Caco-2 (cell line): ENCODE data around the gene NUB1. TPM values are rescaled to one million over a fixed set of nuclear protein-coding genes. Genes with fewer than 3 reads are reported as not detected.
A peak's percentile ranks its signal among the peaks of the same experiment; 100 is the strongest.

ENCODE experiments used
- BruUV-seq: library from RNA; stranded (reverse); fragments of 400-500 nt; replicated peaks from 2 replicates; lab custom pipeline; 2021; lab: Mats Ljungman, UMichigan
- CTCF ChIA-PET: fragments of 300-600 bp; sonication (Branson Sonifier 250); formaldehyde crosslinking; loops from one replicate; lab custom pipeline; 2022; ENCODE audit warnings: antibody characterized with exemption; lab: Charles Lee
- POLR2A ChIA-PET: fragments of 300-600 bp; sonication (Branson Sonifier 250); formaldehyde crosslinking; loops from one replicate; lab custom pipeline; 2022; ENCODE audit warnings: antibody characterized with exemption; lab: Charles Lee
- DNase-seq, 2 experiments: peaks; one replicate each; pipeline versions ENCODE4 v3.0.0 to v3.0.0-alpha.2; 2020 to 2022
- H3K27me3 ChIP-seq: replicated peaks from 2 replicates; pipeline ENCODE4 v1.6.0; 2011; ENCODE audit warnings: low read length; ENCODE audit not compliant: control insufficient read depth, insufficient read depth
- H3K36me3 ChIP-seq: 2 replicates; pipeline ENCODE4 v1.5.1; 2011; ENCODE audit warnings: low read length; ENCODE audit not compliant: control insufficient read depth, insufficient read depth
- H3K4me1 ChIP-seq: fragments of 250-450 bp; sonication (Bioruptor Pico); 2 replicates; pipeline ENCODE4 v1.5.1; 2020; ENCODE audit warnings: mild to moderate bottlenecking
- H3K4me3 ChIP-seq: 2 replicates; pipeline ENCODE4 v1.5.1; 2011; ENCODE audit warnings: low read depth, mild to moderate bottlenecking, control low read depth, low read length
- H3K9me3 ChIP-seq: fragments of 250-450 bp; sonication (Bioruptor Pico); 2 replicates; pipeline ENCODE4 v1.5.1; 2020; ENCODE audit warnings: mild to moderate bottlenecking, moderate library complexity
- H3K27ac Mint-ChIP-seq: one replicate; pipeline ENCODE4 v1.8.0; 2022; ENCODE audit warnings: mixed read lengths; ENCODE audit not compliant: unreplicated experiment
- H3K27me3 Mint-ChIP-seq: one replicate; pipeline ENCODE4 v1.8.0; 2022; ENCODE audit warnings: mixed read lengths; ENCODE audit not compliant: insufficient read depth, unreplicated experiment
- H3K36me3 Mint-ChIP-seq: one replicate; pipeline ENCODE4 v1.8.0; 2022; ENCODE audit warnings: mild to moderate bottlenecking, mixed read lengths; ENCODE audit not compliant: insufficient read depth, unreplicated experiment
- H3K4me1 Mint-ChIP-seq: one replicate; pipeline ENCODE4 v1.8.0; 2022; ENCODE audit warnings: low read depth, mixed read lengths; ENCODE audit not compliant: unreplicated experiment
- H3K4me3 Mint-ChIP-seq: one replicate; pipeline ENCODE4 v1.8.0; 2022; ENCODE audit warnings: mild to moderate bottlenecking, moderate library complexity, mixed read lengths; ENCODE audit not compliant: unreplicated experiment
- H3K9me3 Mint-ChIP-seq: one replicate; pipeline ENCODE4 v1.8.0; 2022; ENCODE audit warnings: mixed read lengths; ENCODE audit not compliant: unreplicated experiment
- intact Hi-C: fragments of 100-400 bp; cut with micrococcal nuclease; formaldehyde crosslinking; loops from one replicate; pipeline ENCODE4 v1.10.0; 2022; ENCODE audit not compliant: unreplicated experiment
- total RNA-seq: library from RNA; stranded (reverse); gene quantifications from 2 replicates; pipeline ENCODE4 v1.2.3, GENCODE V29; 2022
- TF ChIP-seq, protein P1 (sequence below), 2 experiments: fragments of 200-600 bp in 1 of 2; IDR thresholded peaks; 1 replicate in 1 of 2; 2 replicates in 1 of 2; pipeline versions ENCODE4 v1.5.1 to v1.8.0; 2011 to 2022; ENCODE audit warnings: antibody characterized with exemption in 1 of 2, control low read depth in 1 of 2, inconsistent platforms in 1 of 2, low read depth in 1 of 2, low read length in 1 of 2, mild to moderate bottlenecking in 1 of 2, moderate library complexity in 1 of 2; ENCODE audit not compliant: insufficient read depth in 1 of 2, severe bottlenecking in 1 of 2, unreplicated experiment in 1 of 2

Gene NUB1
- total RNA-seq, 1 experiment from 2014 or later: 51.6 TPM

DNA sequence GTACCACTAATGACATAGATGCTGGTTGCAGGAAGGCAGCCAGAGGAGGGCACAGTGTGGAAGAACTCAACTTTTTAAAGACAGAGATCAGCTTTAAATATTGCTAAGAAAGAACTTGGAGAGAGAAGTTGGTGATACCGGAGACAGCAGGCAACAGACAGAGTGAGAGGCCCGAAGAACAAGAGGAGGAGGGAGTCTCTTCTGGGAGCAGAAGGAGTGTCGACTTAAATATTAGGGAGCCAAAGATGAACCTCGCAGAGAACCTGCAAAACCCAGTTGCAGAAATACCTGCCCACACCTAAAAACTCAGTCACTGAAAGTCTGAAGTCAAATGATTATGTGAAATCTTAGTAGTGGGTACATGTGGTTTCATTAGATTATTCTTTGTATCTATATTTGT, 71.6 kb downstream of the NUB1 start:
- H3K36me3 ChIP-seq: no peaks in the 10 kb centered on the region
- no TSS peak for BruUV-seq
- Mint-ChIP-seq H3K36me3 (no peaks in the 10 kb centered on the region), H3K4me3 (no peak overlapping the region), H3K27me3 (peaks cover 3% of the 10 kb centered on the region), H3K9me3 (peaks cover 6% of the 10 kb centered on the region), H3K4me1 (no peaks in the 10 kb centered on the region), H3K27ac (no peak overlapping the region)
- ChIA-PET CTCF (no interaction called here), POLR2A (no interaction called here)
- intact Hi-C loops: no loop called here
- H3K9me3 ChIP-seq: no peaks in the 10 kb centered on the region
- TF ChIP-seq, protein P1, sequence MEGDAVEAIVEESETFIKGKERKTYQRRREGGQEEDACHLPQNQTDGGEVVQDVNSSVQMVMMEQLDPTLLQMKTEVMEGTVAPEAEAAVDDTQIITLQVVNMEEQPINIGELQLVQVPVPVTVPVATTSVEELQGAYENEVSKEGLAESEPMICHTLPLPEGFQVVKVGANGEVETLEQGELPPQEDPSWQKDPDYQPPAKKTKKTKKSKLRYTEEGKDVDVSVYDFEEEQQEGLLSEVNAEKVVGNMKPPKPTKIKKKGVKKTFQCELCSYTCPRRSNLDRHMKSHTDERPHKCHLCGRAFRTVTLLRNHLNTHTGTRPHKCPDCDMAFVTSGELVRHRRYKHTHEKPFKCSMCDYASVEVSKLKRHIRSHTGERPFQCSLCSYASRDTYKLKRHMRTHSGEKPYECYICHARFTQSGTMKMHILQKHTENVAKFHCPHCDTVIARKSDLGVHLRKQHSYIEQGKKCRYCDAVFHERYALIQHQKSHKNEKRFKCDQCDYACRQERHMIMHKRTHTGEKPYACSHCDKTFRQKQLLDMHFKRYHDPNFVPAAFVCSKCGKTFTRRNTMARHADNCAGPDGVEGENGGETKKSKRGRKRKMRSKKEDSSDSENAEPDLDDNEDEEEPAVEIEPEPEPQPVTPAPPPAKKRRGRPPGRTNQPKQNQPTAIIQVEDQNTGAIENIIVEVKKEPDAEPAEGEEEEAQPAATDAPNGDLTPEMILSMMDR (IDR thresholded peaks at IDR 0.05; ENCODE audit: insufficient read depth in 1 of 2, low read depth in 1 of 2, low read length in 1 of 2, severe bottlenecking in 1 of 2, unreplicated experiment in 1 of 2): no peak
- no peak overlapping the region for H3K4me3 ChIP-seq
- no peaks in the 10 kb centered on the region for H3K4me1 ChIP-seq
- DNase-seq: no peak
- no peaks in the 10 kb centered on the region for H3K27me3 ChIP-seq

DNA sequence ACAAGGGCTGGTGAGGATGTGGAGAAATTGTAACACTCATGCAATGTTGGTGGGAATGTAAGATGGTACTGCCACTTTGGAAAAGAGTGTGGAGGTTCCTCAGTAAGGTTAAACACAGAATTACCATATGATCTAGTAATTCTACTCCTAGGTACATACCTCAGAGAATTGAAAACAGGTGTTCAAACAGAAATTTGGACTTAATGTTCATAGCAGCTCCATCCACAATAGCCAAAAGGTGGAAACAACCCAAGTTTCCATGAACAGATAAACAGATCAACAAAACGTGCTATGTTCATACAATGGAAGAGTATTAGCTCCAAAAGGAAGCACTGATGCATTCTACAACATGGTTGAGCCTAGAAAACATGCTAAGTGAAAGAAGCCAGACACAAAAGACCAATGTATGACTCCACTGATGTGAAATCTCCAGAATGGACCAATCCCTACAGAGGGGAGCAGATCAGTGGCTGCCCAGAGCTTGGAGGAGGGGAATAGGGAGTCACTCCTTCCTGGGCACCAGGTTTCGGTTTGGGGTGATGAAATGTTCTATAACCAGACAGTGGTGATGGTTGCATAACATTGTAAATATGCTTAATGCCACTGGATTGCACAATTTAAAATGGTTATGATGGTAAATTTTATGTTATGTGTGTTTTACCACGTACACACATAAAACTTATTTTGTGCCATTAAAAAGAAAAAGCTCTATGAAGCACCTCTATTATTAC, 73.9 kb downstream of the NUB1 start:
- no peak overlapping the region for H3K27ac Mint-ChIP-seq
- peaks cover 14% of the 10 kb centered on the region for H3K9me3 Mint-ChIP-seq
- BruUV-seq: no TSS peak
- no peak for DNase-seq
- POLR2A ChIA-PET: no interaction called here
- Histone ChIP-seq H3K4me3 (no peak overlapping the region), H3K4me1 (no peaks in the 10 kb centered on the region), H3K27me3 (no peaks in the 10 kb centered on the region), H3K36me3 (no peaks in the 10 kb centered on the region), H3K9me3 (peaks cover 12% of the 10 kb centered on the region)
- no peak overlapping the region for H3K4me3 Mint-ChIP-seq
- H3K4me1 Mint-ChIP-seq: no peaks in the 10 kb centered on the region
- intact Hi-C loops: no loop called here
- peaks cover 3% of the 10 kb centered on the region for H3K27me3 Mint-ChIP-seq
- CTCF ChIA-PET: no interaction called here
- TF ChIP-seq, protein P1 (IDR thresholded peaks at IDR 0.05; ENCODE audit: insufficient read depth in 1 of 2, low read depth in 1 of 2, low read length in 1 of 2, severe bottlenecking in 1 of 2, unreplicated experiment in 1 of 2): no peak
- H3K36me3 Mint-ChIP-seq: no peaks in the 10 kb centered on the region

DNA sequence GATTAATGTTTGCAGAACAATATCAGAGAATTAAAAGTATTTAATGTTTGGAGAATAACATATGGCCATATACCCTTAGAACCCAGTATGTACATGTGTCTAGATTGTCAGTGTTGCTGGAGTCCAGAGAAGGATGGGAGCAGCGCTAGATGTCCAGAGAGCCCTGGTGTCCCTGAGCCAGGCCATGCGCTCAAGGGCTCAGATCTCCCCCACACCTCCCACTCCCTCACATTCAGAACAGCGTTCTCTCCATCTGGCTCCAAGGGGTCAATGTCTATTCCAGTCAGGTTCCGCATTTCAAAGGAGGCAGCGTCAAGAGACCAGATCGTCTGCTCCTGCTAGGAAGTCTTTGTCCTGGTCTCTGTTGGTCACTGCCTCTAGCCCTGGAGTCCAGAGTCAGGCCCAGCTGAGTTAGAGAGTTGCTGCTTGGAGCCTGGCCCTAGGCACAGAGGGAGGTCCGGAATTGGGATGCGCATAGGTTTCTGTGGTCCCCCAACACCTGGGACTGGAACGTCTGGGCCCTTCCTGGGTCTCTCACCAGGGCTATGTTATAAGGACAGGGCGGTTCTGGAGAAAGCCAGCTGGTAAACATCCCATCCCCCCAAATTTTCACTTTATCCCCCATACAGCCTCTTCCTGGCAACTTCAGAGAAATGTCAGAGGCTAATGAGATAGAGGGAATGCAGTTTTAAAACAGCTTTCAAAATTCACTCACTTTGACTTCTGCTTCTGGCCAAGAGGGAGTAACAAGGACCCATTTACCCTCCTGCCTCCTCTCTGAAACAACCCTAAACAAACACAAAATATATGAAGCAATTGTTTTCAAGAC, 74.7 kb downstream of the NUB1 start:
- peaks cover 3% of the 10 kb centered on the region for H3K27me3 Mint-ChIP-seq
- H3K4me1 ChIP-seq: no peaks in the 10 kb centered on the region
- peaks cover 19% of the 10 kb centered on the region for H3K9me3 Mint-ChIP-seq
- H3K4me3 ChIP-seq: no peak overlapping the region
- DNase-seq: no peak
- BruUV-seq: no TSS peak
- TF ChIP-seq, protein P1 (IDR thresholded peaks at IDR 0.05; ENCODE audit: insufficient read depth in 1 of 2, low read depth in 1 of 2, low read length in 1 of 2, severe bottlenecking in 1 of 2, unreplicated experiment in 1 of 2): no peak
- no peaks in the 10 kb centered on the region for H3K4me1 Mint-ChIP-seq
- intact Hi-C loops: no loop called here
- H3K36me3 Mint-ChIP-seq: no peaks in the 10 kb centered on the region
- ChIA-PET POLR2A (no interaction called here), CTCF (interaction anchor here (0.7 kb wide), 1 partner anchor 518 kb away, joined by 3 read pairs; no protein-coding TSS in a partner anchor)
- no peak overlapping the region for H3K4me3 Mint-ChIP-seq
- H3K9me3 ChIP-seq: peaks cover 13% of the 10 kb centered on the region
- H3K27me3 ChIP-seq: no peaks in the 10 kb centered on the region
- H3K36me3 ChIP-seq: no peaks in the 10 kb centered on the region
- peak overlapping the region; percentile 1 for H3K27ac Mint-ChIP-seq
